Mucosa of descending colon (tissue), 3 donors: ENCODE results near the gene ZNF611. TPM values are rescaled to one million over a fixed set of nuclear protein-coding genes. Genes with fewer than 3 reads are reported as not detected.
"Not testable (repeated sequence)": the region's sequence is repeated elsewhere in the genome, so short reads cannot be mapped to it uniquely, and the experiment has no call there.

Experiments
- ATAC-seq: fragments of 200-7000 bp; cut with Tn5 transposase; one replicate; pipeline ENCODE4 v1.9.1; 2020; ENCODE audit warnings: mild to moderate bottlenecking, moderate library complexity
- DNase-seq, 3 donors: peaks; one replicate each; pipeline ENCODE4 v3.0.0-alpha.2; 2020
- H3K36me3 ChIP-seq: fragments of 200-600 bp; one replicate; pipeline ENCODE4 v1.8.0; 2021; ENCODE audit warnings: low read depth, mild to moderate bottlenecking
- H3K4me1 ChIP-seq: fragments of 200-600 bp; one replicate; pipeline ENCODE4 v1.8.0; 2021; ENCODE audit warnings: low read depth, mild to moderate bottlenecking
- H3K4me3 ChIP-seq: fragments of 200-600 bp; one replicate; pipeline ENCODE4 v1.8.0; 2021; ENCODE audit warnings: mild to moderate bottlenecking
- H3K9me3 ChIP-seq: fragments of 200-600 bp; one replicate; pipeline ENCODE4 v1.8.0; 2021; ENCODE audit warnings: mild to moderate bottlenecking
- intact Hi-C, 2 donors: fragments of 100-400 bp; cut with DNase I in 1 of 2; cut with micrococcal nuclease in 1 of 2; formaldehyde crosslinking; loops; one replicate each; pipeline versions ENCODE4 v1.11.0 to v1.11.1; 2022; cut with DNase I, micrococcal nuclease
- total RNA-seq, 3 donors: library from RNA; stranded (reverse); fragmentation: NEBNext Ultra II Directional in 2 of 3; extraction: Animal tissue kit (Norgen Biotek cat#: 25700) in 2 of 3; gene quantifications; one replicate each; pipeline versions ENCODE4 v1.2.1 to v1.2.4, GENCODE V29; 2021 to 2023
- TF ChIP-seq, protein P1 (sequence below): fragments of 200-600 bp; IDR thresholded peaks from one replicate; pipeline ENCODE4 v1.8.0; 2022; ENCODE audit warnings: antibody characterized with exemption, mild to moderate bottlenecking
- donor health status: DM: no; HTN: no; CAD: no; lungs with moderate emphysema.
- donor health status: DM: no; HTN: no; CAD: no.
- donor health status: DM: no; HTN: yes; CAD: no.

Gene ZNF611
- total RNA-seq, 3 donors from 2014 or later, result 14.1 to 20.7 (median 16.0) TPM

DNA sequence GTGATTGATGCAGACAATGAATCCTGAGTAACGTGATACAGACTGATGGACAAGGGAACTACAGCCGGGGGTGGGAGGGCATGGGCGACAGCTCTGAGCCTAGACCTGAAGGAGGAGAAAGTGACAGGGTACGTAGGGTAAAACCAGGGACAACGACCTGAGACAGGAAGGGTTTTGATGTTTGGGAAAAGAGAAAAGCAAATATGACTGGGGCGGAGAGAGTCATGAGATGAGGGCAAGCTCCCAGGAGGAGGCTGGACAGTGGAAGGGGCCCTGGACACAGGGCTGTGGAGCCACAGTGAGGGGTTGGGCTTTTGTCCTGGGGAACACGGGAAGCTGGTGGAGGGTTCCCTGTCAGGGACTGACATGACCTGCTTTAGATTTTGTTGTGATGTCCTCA, 34.2 kb downstream of the ZNF611 start:
- Histone ChIP-seq H3K4me1 (no peaks in the 10 kb centered on the region), H3K36me3 (peaks cover 4% of the 10 kb centered on the region), H3K9me3 (peaks cover 50% of the 10 kb centered on the region), H3K4me3 (no peak overlapping the region)
- no peak for DNase-seq
- ATAC-seq, result no peak
- intact Hi-C loops, result no loop called here
- TF ChIP-seq, protein P1, sequence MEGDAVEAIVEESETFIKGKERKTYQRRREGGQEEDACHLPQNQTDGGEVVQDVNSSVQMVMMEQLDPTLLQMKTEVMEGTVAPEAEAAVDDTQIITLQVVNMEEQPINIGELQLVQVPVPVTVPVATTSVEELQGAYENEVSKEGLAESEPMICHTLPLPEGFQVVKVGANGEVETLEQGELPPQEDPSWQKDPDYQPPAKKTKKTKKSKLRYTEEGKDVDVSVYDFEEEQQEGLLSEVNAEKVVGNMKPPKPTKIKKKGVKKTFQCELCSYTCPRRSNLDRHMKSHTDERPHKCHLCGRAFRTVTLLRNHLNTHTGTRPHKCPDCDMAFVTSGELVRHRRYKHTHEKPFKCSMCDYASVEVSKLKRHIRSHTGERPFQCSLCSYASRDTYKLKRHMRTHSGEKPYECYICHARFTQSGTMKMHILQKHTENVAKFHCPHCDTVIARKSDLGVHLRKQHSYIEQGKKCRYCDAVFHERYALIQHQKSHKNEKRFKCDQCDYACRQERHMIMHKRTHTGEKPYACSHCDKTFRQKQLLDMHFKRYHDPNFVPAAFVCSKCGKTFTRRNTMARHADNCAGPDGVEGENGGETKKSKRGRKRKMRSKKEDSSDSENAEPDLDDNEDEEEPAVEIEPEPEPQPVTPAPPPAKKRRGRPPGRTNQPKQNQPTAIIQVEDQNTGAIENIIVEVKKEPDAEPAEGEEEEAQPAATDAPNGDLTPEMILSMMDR, result no peak

DNA sequence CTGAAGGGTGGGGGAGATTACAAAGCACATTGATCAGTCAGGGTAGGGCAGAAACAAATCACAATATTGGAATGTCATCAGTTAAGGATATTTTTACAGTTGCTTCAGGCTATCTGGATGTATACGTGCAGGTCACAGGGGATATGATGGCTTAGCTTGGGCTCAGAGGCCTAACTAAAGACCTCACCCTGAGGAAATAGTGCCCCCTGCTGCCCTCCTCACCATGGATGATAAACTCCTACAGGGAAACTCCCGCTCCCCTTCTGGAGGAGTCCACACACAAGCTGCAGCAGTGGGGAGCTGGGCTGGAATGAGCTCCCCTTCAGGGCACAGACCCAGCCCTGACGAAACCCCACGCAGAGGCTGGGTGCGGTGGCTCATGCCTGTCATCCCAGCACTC, 35.3 kb downstream of the ZNF611 start:
- ATAC-seq, H3K36me3 ChIP-seq: not testable (repeated sequence)

DNA sequence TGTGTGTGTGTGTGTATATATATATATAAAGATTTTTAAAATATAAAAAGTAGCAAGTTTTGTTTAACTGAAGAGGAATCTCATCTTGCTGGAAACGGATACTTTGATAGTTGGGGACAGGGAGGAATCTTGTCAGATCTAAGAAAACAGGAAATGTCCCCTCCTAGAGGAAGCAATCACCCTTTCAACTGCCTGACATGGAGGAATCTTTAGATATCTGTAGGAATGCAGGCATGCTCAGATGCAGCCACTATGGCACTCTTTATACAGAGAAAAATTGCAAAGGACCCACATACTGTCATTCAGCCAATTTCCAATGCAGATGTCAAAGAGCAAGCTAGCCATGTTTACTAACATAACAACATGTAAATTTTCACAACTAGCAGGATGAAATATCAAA, 38.8 kb downstream of the ZNF611 start:
- ATAC-seq (no peak), DNase-seq (no peak)
- intact Hi-C loops, result no loop called here
- TF ChIP-seq, protein P1, result no peak
- no peaks in the 10 kb centered on the region for H3K36me3 ChIP-seq
- H3K4me1 ChIP-seq, result no peaks in the 10 kb centered on the region
- H3K4me3 ChIP-seq, result no peak overlapping the region
- peaks cover 6% of the 10 kb centered on the region for H3K9me3 ChIP-seq

More for the DNA sequence above, 35.3 kb downstream of the ZNF611 start:
- H3K4me3 ChIP-seq, H3K4me1 ChIP-seq, intact Hi-C loops: not testable (repeated sequence)
- peak in 1 of 3 donors; percentile 9 for DNase-seq
- peaks cover 40% of the 10 kb centered on the region for H3K9me3 ChIP-seq

DNA sequence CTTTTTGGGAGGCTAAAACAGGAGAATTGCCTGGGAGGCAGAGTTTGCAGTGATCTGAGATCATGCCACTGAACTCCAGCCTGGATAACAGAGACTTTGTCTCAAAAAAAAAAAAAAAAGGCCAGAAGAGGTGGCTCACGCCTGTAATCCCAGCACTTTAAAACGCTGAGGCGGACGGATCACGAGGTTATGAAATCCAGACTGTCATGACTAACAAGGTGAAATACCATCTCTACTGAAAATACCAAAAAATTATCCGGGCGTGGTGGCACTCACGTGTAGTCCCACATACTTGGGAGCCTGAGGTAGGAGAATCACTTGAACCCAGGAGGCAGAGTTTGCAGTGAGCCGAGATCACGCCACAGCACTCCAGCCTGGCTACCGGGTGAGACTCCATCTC, 39.9 kb downstream of the ZNF611 start:
- no peak for DNase-seq
- Histone ChIP-seq H3K36me3 (no peaks in the 10 kb centered on the region), H3K4me3 (no peak overlapping the region), H3K9me3 (peaks cover 2% of the 10 kb centered on the region), H3K4me1 (peaks cover 4% of the 10 kb centered on the region)
- intact Hi-C loops, result no loop called here
- no peak for ATAC-seq
- TF ChIP-seq, protein P1, result no peak

DNA sequence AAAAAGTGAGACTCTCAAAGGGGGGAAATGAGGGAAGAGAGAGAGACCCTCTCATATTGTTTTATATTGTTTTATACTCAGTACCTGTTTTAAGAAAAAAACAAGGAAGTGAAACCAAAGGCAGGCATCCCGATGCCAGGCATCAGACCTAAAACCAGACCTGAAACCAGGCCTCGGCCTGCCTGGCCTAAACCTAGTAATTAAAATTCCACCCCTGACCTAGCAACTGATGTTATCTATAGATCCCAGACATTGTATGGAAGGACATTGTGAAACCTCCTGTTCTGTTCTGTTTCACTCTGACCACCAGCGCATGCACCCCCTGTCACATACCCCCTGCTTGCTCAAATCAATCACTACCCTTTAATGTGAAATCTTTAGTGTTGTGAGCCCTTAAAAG, 40.6 kb downstream of the ZNF611 start:
- H3K4me1 ChIP-seq, DNase-seq, H3K9me3 ChIP-seq, H3K4me3 ChIP-seq, intact Hi-C loops, ATAC-seq, H3K36me3 ChIP-seq: not testable (repeated sequence)

DNA sequence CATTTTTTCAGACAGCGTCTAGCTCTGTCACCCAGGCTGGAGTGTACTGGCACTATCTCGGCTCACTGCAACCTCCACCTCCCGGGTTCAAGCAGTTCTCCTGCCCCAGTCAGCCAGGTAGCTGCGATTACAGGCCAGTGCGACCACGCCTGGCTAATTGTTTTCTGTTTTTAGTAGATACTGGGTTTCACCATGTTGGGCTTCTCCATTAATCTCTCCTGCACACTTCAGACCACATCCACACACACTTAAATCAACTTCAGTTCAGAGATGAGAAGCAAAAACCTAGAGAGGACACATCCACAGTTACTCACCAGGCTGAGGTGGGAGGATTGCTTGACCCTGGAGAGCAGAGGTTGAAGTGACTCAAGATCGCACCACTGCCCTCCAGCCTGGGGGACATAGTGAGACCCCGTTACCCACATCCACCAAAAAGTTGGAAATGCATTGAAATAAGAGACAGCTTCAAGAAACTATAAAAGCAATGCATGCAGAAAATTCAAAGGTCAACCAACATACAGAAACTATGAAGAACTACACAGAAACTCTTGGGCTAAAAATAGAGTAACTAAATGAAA, 42.3 kb downstream of the ZNF611 start:
- Histone ChIP-seq H3K4me1 (peaks cover 4% of the 10 kb centered on the region), H3K4me3 (no peak overlapping the region), H3K36me3 (no peaks in the 10 kb centered on the region), H3K9me3 (peaks cover 2% of the 10 kb centered on the region)
- DNase-seq (no peak), ATAC-seq (no peak)
- TF ChIP-seq, protein P1, result no peak
- intact Hi-C loops, result no loop called here

DNA sequence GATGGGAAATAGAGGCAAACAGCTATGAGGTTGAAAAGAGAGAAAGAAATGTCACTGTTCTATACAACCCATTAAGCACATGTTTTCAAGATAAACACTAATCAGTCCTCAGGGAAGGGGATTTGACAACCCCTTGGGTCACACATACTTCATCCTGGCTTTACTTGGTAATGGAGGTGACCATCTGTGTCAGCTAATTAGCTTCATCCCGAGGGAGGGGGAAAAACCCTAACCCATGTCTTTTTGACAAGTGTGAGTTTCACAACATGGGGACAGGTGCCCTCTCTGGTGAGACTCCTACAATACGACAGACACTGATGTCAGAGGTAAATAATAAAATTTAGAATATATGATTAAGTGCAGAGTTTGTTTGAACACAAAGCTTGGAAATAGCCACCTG, 43.1 kb downstream of the ZNF611 start:
- H3K36me3 ChIP-seq, result no peaks in the 10 kb centered on the region
- DNase-seq, result no peak
- no peak for ATAC-seq
- H3K4me3 ChIP-seq, result no peak overlapping the region
- H3K4me1 ChIP-seq, result peaks cover 4% of the 10 kb centered on the region
- TF ChIP-seq, protein P1, result no peak
- H3K9me3 ChIP-seq, result peaks cover 2% of the 10 kb centered on the region
- intact Hi-C loops, result no loop called here
